ENCODE results near the gene PNKD. TPM values are rescaled to one million over a fixed set of nuclear protein-coding genes. Genes with fewer than 3 reads are reported as not detected.

Gene PNKD
- total and polyA plus RNA-seq, 8 donors: 17.2 to 89.1 (median 23.0) TPM

DNA sequence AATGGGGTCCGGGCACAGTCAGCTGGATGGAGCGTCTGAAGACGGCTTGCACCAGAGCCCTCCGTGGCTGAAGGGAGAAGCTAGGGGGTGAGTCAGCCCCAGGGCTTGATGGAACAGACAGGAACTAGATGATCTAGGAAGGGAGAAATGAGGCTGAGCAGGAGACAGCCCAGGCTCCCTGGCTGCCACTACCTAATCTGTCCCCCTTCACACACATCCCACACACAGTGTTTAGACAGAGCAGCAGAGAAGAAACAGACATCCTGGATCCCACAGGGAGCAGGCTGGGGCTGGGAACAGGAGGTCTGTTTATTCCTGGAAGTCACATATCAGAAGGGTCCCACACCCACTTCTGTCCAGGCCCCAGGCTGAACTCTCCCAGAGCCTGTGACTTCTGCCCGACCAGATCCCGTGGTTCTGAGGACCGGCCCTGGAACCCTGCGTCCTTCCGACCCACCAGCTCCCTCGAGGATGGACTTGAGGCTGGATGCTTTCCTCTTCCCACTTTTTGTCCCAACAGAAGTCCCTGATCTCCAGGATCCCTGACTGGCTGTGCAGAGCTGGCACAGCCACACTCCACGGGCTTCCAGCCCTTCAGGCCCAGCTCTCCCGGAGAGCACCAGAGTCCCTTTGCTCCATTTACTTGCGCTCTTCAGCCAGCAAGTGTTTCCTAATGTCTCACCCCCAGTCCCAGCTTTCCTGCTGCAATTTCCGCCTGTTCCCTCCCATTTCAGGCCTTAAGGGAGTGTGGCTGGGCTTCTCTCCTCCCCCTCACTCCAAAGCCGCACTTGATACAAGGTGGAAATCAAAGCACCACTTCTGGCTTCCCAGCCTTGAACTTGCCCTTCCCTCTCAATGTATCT lies 11.0 kb upstream of the PNKD start:
- Histone ChIP-seq H3K36me3 (peaks cover 0 to 6% (median 4%) of the 10 kb centered on the region in 3 donors), H3K27me3 (no peaks in the 10 kb centered on the region), H3K9me3 (no peaks in the 10 kb centered on the region), H3K27ac (peak overlapping the region in 2 of 4 donors; percentile 31 to 50), H3K4me3 (no peak overlapping the region), H3K4me1 (peaks cover 0 to 8% (median 0%) of the 10 kb centered on the region in 3 donors)
- DNase-seq (peak in 3 of 6 donors; percentile 24 to 45 (median 27)), ATAC-seq (peak in 3 of 4 donors; percentile 24 to 34 (median 26)), FAIRE-seq (no peak)
- intact Hi-C loops (cut with DNase I): no loop called here
- TF ChIP-seq, protein P1, sequence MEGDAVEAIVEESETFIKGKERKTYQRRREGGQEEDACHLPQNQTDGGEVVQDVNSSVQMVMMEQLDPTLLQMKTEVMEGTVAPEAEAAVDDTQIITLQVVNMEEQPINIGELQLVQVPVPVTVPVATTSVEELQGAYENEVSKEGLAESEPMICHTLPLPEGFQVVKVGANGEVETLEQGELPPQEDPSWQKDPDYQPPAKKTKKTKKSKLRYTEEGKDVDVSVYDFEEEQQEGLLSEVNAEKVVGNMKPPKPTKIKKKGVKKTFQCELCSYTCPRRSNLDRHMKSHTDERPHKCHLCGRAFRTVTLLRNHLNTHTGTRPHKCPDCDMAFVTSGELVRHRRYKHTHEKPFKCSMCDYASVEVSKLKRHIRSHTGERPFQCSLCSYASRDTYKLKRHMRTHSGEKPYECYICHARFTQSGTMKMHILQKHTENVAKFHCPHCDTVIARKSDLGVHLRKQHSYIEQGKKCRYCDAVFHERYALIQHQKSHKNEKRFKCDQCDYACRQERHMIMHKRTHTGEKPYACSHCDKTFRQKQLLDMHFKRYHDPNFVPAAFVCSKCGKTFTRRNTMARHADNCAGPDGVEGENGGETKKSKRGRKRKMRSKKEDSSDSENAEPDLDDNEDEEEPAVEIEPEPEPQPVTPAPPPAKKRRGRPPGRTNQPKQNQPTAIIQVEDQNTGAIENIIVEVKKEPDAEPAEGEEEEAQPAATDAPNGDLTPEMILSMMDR (IDR thresholded peaks at IDR 0.05): no peak
- 73 to 74% methylated on average over 15 of the region's 15 CpGs for WGBS, 2 donors

DNA sequence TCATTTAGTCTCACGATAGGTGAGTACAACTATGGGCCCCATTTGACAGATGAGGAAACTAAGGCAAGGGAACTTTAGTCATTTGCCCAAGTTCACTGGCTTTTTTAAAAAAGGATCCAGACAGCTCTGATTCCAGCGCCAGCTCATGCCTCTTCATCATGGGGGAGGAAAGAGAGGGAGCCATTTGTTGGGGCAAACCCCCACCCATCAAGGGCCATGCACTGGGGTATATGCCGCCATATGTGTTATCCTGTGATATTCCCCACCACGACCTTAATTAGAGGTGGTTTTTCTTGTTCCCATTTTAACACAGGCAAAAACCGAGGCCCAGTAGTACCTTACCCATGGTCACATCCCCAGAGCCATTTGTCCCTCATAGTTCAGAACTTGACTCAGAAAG lies 10.2 kb upstream of the PNKD start:
- TF ChIP-seq, protein P1 (IDR thresholded peaks at IDR 0.05): no peak
- H3K9me3 ChIP-seq: no peaks in the 10 kb centered on the region
- FAIRE-seq (no peak), ATAC-seq (no peak), DNase-seq (no peak)
- WGBS, 2 donors: 76 to 87% methylated on average over 5 of the region's 5 CpGs
- H3K27ac ChIP-seq: peak overlapping the region in 2 of 4 donors; percentile 22 to 50
- H3K4me1 ChIP-seq: peaks cover 0 to 10% (median 0%) of the 10 kb centered on the region in 3 donors
- no peaks in the 10 kb centered on the region for H3K27me3 ChIP-seq
- intact Hi-C loops (cut with DNase I): loop anchor here in 1 of 3 donors (5.0 kb wide), 1 partner anchor 78 kb away; no protein-coding TSS in a partner anchor
- no peak overlapping the region for H3K4me3 ChIP-seq
- peaks cover 0 to 10% (median 7%) of the 10 kb centered on the region in 3 donors for H3K36me3 ChIP-seq

DNA sequence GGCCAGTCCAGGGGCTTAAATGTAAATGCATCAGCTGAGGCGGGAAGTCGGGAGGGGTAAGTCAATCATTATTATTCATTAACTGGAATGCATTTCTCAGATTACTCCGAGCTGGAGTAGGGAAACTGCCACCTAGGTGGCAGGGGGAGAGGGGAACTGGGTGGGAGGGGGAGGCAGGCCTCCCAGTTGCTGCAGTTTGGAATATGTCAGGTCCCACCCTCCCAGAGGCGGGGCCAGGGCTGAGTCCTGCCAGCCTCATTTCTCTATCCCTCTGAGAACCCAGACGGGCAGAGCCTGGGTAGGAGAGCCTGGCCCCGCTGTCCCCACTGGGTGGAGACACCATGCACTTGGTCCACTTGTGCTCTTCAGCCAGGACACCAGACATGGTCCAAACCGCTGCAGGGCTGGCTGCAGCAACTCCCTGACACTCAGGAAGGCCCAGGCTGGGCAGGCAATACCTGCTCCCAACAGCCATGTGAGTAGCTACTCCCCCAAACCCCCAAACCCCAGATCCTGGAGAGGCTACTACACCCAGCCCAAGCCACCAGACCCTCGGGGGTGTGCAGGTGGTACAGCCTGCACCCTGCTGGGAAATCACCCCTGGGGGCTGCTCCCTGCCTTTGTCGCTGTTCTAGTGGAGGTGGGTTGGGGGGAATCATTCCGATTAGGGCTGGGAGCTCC lies 9.4 kb upstream of the PNKD start, which contains the start of gene GPBAR1:
GPBAR1 (plus strand) TSS at position 274 of the 681 bp plus-strand sequence. CDS start 1,710 bp downstream, outside the sequence.
- 43 to 47% methylated on average over 9 to 10 of the region's 10 CpGs for WGBS, 2 donors
- DNase-seq: peak in 4 of 6 donors; percentile 42 to 67 (median 61)
- TF ChIP-seq, protein P1 (IDR thresholded peaks at IDR 0.05): no peak
- no peaks in the 10 kb centered on the region for H3K27me3 ChIP-seq
- FAIRE-seq: no peak
- H3K4me3 ChIP-seq: no peak within 1 kb of the TSS
- H3K4me1 ChIP-seq: peaks cover 0 to 10% (median 0%) of the 10 kb centered on the region in 3 donors
- no peaks in the 10 kb centered on the region for H3K9me3 ChIP-seq
- intact Hi-C loops (cut with DNase I): loop anchor here in 1 of 3 donors (5.0 kb wide), 1 partner anchor 79 kb away; no protein-coding TSS in a partner anchor
- H3K36me3 ChIP-seq: peaks cover 0 to 16% (median 7%) of the 10 kb centered on the region in 3 donors
- peak within 1 kb of the TSS in 3 of 4 donors; percentile 22 to 50 (median 27) for H3K27ac ChIP-seq
- peak; percentile 41 to 59 (median 53) for ATAC-seq

DNA sequence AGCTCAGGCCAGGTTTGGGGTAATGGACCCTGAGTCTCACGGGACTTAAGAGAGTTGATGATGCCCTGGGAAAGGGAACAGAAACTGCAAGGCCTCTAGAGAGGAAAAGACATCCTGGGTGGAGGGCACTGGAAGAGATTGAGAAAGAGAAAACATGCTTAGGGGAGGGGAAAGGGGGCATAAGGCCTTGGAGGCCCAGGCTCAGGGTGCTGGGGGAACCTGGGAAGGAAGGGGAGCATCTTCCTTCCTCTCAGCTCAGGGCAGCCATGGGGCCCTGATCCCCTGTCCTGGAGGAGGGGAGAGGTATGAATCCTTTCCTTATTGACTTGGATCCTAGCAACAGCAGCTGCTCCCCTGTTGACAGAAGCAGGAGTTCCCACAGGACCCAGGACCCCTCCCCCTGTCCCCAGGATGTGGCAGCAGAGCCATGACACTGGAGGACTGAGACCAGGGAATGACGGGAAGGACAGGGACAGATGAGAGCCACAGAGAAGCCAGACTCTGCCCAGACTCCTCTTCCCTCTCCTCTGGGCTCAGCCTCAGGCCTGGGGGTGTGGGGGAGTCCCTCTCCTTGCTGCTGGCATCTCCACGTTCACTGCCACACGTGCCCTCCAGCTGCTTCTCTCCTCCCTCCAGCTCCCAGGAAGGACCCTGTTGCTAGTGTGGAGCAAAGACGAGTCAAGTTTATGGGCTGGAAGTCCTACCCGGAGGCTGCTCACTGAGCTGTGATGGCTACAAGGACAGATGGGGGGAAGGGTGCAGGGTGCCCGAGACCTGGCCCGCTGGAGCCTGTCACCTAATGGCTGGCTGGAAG lies 8.7 kb upstream of the PNKD start:
- intact Hi-C loops (cut with DNase I): loop anchor here in 1 of 3 donors (5.0 kb wide), 1 partner anchor 79 kb away; no protein-coding TSS in a partner anchor
- DNase-seq (peak in 3 of 6 donors; percentile 13 to 50 (median 47)), FAIRE-seq (no peak)

More for the DNA sequence above, 8.7 kb upstream of the PNKD start:
- TF ChIP-seq, protein P1 (IDR thresholded peaks at IDR 0.05): no peak
- H3K36me3 ChIP-seq: peaks cover 0 to 16% (median 14%) of the 10 kb centered on the region in 3 donors
- peak overlapping the region in 2 of 4 donors; percentile 16 to 50 for H3K27ac ChIP-seq
- 57 to 61% methylated on average over 8 of the region's 8 CpGs for WGBS, 2 donors
- H3K4me3 ChIP-seq: no peak overlapping the region
- peaks cover 0 to 10% (median 0%) of the 10 kb centered on the region in 3 donors for H3K4me1 ChIP-seq
- ATAC-seq: peak in 1 of 4 donors; percentile 1
- H3K27me3 ChIP-seq: no peaks in the 10 kb centered on the region
- H3K9me3 ChIP-seq: no peaks in the 10 kb centered on the region
